GM19099 (cell line): ENCODE measurements around the gene NPAS3.

Source experiments
- POLR2A ChIP-seq: IDR thresholded peaks from 3 replicates; pipeline ENCODE4 v1.6.1; 2011; ENCODE audit warnings: low read depth; ENCODE audit not compliant: insufficient read length; ENCODE audit errors: extremely low read depth

The NPAS3 gene

DNA sequence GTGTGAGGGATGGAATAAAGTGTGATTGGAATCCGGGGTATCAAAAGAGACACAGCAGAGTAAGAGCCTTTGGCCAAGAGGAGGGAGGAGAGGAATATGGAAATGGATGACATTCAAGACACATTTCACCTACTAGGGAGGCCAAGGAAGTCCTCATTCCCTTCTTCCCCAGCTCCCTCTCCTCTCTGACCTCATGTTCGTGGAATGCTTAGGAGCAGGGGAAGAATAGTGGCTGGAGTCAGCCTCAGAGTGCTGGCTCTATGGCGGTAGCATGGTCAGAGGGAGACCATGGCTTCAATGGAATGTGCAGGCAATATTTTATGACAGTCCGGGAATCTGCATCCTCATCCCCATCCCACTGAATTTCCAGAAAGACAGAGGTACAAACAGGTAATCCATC, 815.6 kb downstream of the NPAS3 start:
- TF ChIP-seq POLR2A = no peak

DNA sequence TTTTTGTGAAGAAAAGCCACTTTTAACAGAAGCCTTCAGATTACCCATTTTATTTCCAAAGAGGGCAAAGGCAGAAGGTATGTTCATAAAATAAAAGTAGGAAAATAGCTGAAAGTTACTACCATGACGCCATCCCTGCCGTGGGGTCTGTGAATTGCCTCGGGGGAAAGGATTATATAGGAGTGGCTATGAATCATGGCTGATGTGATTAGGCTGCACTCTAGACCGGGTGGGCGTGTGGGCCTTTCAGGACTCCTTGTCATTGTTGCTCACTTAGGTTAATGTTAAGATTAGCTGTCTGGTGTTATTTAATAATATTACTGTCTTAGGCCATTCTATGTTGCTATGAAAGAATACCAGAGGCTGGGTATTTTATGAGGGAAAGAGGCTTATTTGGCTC, 816.7 kb downstream of the NPAS3 start:
- no peak for TF ChIP-seq POLR2A

DNA sequence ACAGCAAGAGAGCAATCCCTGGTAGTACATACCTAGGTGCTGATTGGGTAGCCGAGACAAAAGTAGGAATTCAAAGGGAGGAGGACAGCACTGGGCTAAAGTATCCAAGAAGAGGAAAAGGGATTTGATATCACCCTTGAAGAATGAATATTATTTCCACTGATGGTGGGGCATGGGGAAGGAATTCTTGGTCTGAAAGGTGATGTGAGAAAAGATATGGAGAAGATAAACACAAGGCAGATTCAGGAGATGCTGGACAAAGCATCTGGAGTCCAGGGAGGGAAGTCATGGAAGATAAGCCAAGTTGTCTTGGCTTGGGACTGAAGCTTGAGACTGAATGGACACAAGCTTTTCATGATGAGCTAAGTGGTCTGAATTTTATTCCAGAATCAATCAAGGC, 818.2 kb downstream of the NPAS3 start:
- TF ChIP-seq POLR2A = no peak

DNA sequence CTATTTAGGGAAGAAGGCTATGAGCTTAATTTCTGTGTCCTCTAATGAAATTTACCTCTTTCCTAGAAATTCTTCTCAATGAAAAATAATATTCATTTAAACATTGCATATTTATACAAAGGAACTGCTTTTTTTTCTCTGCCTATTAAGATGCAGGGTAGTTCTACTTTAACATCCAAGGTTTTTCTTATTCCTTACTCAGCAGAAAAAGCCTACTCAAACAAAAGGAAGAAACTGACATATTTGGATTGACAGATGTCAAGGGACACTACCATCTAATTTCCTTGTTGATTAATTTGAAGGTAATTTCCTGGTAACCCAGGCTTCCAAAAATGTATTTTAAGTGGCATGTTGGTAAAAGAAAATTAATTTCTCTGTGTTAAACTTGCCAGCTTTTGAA, 819.9 kb downstream of the NPAS3 start:
- no peak for TF ChIP-seq POLR2A

DNA sequence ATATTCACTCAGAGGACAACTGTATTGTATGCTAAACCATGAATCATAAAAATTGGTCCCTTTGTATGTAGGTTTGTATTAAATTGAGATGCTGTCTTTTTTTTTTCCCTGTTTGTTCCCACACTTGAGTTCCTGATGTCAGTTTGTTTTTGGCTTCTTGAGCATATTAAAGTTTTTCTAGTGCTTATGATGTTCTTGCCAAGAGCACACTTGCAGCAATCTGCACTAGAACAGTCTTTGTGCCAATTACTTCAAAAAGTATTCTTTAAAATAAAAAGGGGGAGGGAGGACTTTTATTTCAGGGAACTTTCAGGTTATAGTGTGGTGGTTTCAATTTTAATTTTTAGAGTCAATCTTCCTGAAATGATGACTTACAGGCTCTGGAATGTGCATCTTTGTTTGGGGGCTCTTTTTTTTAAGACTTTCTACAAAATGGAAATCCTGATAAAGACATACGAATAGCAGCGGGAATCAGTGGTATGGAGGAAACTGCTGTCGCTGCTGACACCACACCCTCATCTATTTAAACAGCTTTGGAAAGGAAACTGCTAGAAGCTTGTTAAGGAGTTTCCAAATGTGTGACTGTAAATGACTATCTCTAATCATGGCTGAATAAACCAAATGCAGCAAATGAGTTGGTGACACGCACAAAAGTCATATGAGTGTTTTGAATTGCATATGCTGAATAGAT, 823.6 kb downstream of the NPAS3 start:
- no peak for TF ChIP-seq POLR2A

DNA sequence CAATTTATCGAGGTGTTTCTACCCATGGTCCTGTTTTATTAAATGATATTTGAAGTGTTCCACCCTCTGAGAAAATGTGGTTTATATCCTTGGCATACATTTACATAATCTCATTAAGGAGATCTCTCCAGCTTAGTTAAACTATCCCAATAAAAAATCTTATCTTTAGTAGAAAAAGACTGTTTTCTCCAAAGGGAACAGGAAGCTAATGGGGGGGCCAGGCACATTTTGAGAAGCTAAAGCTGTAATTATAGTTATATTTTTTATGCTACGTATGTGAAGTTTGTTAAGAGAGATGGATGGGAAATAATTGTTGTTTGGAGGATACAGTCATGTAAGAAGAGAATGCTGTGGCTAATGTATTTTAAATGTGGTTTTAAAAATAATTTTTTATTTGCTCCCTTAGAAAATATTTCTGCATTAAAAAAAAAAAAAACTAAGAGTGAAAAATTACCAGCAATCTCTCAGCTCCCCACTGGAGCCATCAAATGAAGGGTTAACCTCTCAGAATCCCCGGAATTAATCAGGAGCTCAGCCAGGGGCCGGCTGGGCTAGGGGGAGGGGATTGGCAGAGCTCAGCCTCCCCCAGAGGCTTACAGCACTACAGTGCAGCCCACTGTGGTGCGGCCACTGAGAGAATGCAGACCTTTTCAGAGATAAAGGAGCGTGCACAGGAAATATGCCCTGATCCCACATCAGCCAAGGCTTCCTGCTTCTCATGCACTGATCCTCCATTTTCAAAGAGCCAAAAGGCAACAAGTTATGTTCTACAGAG, 826.4 kb downstream of the NPAS3 start:
- no peak for TF ChIP-seq POLR2A

DNA sequence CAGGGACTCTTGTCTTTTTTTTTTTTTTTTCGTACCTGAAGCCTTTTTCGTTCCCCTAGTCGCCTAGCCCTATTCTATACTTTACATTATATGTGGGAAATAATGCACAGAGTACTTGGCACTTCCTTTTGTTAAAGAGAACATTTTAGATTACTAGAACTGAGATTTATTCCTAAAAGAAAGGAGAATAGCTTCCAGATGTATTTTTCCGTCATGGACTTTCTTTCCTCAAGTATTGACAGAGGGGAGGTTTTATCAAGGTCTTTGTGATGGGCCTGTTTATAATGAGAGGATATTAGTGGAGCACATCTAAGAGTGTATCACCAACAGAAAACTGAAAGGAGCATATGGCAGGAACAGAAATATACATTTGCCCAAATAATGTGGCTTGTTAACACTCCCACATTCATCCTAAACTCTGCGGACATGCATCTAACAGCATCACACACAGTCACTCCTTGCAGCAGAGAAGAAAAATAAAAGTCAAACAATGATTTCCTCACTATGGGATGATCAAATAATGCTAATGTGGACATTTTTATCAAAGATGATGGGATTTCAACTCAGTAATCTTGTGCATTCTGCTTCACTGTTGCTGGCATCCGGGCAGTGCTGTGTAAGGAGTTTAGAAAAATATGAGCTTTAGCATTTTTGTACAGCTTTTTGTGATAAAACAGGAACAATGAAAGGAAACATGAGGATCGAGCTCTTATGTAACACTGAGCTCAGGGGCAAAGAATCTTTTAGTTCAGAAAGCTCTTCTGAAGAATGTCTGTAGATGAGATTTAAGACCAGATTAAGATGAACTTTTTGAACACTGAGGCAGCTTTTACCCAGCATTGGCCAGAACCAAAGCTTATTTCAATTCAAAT, 829.1 kb downstream of the NPAS3 start:
- no peak for TF ChIP-seq POLR2A

DNA sequence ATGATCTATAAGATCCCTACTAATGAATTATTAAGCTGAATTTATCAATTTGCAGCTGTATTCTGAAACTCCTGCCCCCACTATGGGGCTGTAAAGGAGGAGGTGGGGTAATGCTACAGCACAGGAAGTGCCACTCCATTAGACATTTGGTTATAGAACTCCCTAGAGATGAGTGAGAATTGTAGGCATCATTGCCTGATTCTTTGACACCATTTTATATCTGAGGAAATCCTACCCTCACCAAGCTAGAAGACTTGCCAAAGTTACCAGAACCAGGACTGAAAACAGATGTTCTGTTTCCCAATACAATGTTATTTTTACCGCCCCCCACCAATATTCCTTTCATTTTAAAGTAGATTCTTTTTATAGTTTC, 829.8 kb downstream of the NPAS3 start:
- TF ChIP-seq POLR2A = no peak

DNA sequence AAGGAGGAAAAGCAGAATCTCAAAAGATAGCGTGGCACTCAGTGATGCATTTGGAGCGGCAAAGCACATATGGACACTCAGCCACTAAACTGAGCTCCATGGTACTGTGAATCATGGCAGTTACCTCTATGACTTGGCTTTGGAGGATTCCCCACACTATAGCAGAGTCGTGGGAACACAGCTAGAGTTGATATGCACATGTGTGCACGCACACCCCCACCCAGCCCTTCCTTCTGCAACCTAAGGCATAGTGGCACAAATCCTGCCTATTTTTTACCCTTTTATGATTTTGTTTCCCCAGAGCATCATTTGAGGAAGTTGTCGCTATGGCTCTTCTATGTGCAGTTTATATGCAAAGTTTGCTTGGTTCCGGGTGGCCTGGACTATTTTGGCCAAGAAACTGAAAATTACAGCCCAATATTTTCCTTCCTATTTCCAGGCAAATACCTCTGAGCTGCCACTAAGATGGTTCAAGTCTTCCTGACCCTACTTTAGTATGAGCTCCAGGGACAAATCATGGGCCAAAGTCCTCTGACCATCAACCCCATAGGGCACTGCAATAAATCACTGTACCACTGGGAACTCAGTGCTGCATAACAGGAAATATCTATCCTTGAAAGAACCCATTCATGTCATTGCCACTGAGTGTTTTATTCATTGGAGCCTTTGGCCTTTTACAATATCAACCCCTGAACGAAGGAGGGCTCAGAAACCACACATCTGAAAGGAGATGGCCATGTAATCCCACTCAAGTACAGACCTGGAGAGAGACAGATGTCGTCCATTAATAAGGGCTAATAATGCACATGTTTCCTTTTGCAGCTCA, 834.7 kb downstream of the NPAS3 start:
- no peak for TF ChIP-seq POLR2A

DNA sequence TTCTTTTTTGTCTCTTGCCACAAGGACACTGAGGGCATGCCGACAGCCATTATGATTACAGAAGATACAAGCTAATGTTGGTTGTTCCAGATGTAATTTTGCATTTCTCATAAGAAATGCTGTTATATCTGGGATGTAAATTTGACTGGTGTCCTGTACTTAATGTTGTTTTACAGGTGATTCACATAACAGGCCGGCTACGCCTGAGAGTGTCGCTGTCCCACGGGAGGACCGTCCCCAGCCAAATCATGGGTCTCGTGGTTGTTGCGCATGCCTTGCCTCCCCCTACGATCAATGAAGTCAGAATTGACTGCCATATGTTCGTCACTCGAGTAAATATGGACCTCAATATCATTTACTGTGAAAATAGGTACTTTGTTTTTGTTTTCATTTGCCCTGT, 835.5 kb downstream of the NPAS3 start:
- TF ChIP-seq POLR2A = no peak

DNA sequence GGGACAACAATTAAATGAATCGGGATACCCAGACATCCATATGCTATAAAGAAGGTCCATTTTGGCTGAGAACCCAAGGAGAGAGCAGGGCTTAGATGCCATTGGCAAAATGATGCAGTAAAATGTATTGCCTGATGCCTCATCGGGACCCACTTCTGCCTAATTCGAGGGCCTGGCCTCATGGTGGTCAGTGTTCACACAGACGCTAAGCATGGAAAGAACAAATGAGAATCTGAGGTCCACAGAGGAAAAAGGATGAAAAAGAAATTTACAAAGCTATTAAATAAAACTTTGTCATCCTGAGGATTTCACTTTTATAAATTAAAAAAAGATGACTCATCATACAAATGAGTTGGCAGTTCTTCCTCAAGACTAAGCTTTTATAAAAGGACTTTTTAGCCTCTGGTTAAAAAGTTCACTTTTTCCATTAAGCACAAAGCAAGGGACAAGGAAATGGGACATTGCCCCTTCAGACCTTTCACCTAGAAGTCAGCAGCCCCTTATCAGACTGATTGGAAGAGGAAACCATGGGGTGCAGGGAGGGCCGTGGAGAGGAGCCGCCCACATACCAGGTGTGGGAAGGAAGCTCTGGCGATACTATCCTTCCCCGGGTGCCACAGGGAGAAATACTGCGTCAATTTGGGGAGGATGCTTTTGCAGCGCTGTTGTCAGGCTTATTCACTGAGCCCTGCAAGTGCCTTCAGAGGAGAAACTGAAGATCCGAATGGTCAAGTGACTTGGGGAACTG, 836.2 kb downstream of the NPAS3 start:
- no peak for TF ChIP-seq POLR2A

DNA sequence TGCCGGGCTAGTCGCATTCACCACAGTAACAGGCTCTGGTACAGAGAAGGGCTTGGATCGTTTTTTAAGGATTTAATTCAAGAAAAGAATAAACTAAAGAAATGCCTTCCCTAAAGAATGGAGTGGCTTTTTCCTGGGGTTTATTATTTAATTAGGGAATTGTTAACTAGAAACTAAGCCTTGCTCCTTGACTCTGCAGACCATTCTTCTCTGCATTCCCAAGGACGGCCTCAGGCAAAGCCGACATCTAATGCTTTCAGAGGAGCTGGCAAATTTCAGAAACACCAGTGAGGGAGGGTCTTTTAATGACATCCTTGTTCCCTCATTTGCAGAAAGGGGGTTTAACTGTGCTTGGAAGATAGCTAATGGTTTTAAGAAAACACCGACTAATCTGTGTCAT, 838.2 kb downstream of the NPAS3 start:
- TF ChIP-seq POLR2A = no peak

DNA sequence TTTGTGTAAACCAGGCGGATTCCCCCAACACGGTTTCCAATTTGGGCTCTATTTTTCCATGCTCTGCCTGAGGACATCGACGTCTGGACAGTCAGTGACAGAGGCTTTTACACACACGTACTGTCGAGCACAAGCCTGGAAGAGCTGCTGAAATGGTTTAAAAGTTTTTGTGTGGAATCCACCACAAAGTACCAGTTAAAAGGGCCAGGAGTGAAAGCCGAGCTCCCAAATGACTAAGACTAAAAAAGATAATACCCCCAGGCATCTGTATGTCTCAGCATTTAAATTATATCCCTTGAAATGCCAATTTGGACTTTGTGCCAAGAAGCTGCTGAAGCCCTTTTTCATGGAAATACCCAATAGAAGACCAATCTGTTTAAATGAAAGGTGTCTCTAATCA, 839.0 kb downstream of the NPAS3 start:
- no peak for TF ChIP-seq POLR2A

DNA sequence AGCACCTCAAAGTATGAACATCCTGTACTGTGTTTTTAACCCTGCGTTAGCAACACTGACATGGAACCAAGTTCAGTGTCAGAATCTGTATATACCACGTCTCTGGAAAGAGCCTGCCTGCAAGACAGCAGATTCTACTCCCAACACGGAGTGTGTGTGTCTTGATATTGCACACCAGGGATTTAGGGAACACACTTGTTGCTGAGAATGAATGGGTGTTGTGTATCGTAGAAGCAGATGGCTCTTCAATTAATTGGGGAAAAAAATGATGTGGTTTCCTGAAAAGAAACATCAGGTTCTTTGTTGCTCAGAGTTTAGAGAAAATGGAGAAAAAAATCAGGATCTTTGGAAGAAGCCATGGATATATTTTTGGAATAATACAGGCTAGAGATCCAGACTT, 841.4 kb downstream of the NPAS3 start:
- TF ChIP-seq POLR2A = no peak
